GM20000 (cell line): Measurements from ENCODE around the gene CDK7.

Experiments used
- DNase-seq: peaks from one replicate; pipeline ENCODE4 v3.0.0; 2012; ENCODE audit warnings: low spot score
- CTCF ChIP-seq: IDR thresholded peaks from 2 replicates; pipeline ENCODE4 v1.5.1; 2012; ENCODE audit warnings: mild to moderate bottlenecking, control low read depth; ENCODE audit errors: extremely low read depth, missing control alignments

The CDK7 gene

GRCh38 chr5:69234457-69235268 lies at the start of gene CDK7:
CDK7 (plus strand) TSS chr5:69234886; CDS start chr5:69234976, 90 bp downstream.
- DNase-seq, result peak; percentile 92
- no peak for TF ChIP-seq CTCF

GRCh38 chr5:69187342-69187741 lies 47.3 kb upstream of the CDK7 start:
- DNase-seq, result no peak
- TF ChIP-seq CTCF, result no peak

- peak; percentile 10 for DNase-seq
- no peak for TF ChIP-seq CTCF
Observed at GRCh38 chr5:69188811-69189161, 45.9 kb upstream of the CDK7 start.

- peak; percentile 92 for DNase-seq
- TF ChIP-seq CTCF, result no peak
Observed at GRCh38 chr5:69189162-69190086, 45.3 kb upstream of the CDK7 start, which contains the start of gene CENPH. CENPH (plus strand) TSS chr5:69189583; CDS start chr5:69189635, 52 bp downstream.

- no peak for DNase-seq
- TF ChIP-seq CTCF, result no peak
Observed at GRCh38 chr5:69202497-69202896, 32.2 kb upstream of the CDK7 start.

- no peak for TF ChIP-seq CTCF
- no peak for DNase-seq
Observed at GRCh38 chr5:69206528-69207190, 28.0 kb upstream of the CDK7 start.

- no peak for DNase-seq
- no peak for TF ChIP-seq CTCF
Observed at GRCh38 chr5:69209602-69210001, 25.1 kb upstream of the CDK7 start.
